Endothelial cell of umbilical vein (primary cell): ENCODE data around the gene ZSWIM6. TPM values are rescaled to one million over a fixed set of nuclear protein-coding genes. Genes with fewer than 3 reads are reported as not detected.

ENCODE experiments used
- BruUV-seq: library from RNA; stranded (reverse); fragments of 400-500 nt; replicated peaks from 2 replicates; lab custom pipeline; 2021; lab: Mats Ljungman, UMichigan
- CTCF ChIA-PET: fragments of 300-600, 350-600 bp; sonication (Branson Sonifier 250); formaldehyde crosslinking; loops from one replicate; lab custom pipeline; 2021; ENCODE audit warnings: antibody characterized with exemption, inconsistent platforms; lab: Charles Lee
- POLR2A ChIA-PET: fragments of 300-600, 350-600 bp; sonication (Branson Sonifier 250); formaldehyde crosslinking; loops from one replicate; lab custom pipeline; 2021; ENCODE audit warnings: antibody characterized with exemption, inconsistent platforms; lab: Charles Lee
- DNase-seq: peaks from one replicate; pipeline ENCODE4 v3.0.0-alpha.2; 2011; ENCODE audit warnings: low read depth, low spot score
- FAIRE-seq: peaks from 2 replicates; lab custom pipeline; 2011; peaks lifted over from hg19 to GRCh38; lab: Jason Lieb, UNC
- H2AFZ ChIP-seq: 2 replicates; pipeline ENCODE4 v1.6.0; 2012; ENCODE audit warnings: low read depth, low read length, control low read depth, inconsistent platforms
- H3K27ac ChIP-seq: 2 replicates; pipeline ENCODE4 v1.5.1; 2011; ENCODE audit warnings: low read depth, mild to moderate bottlenecking, control low read depth, low read length, moderate library complexity; ENCODE audit not compliant: insufficient read depth
- H3K27me3 ChIP-seq, 2 experiments: 2 replicates each; pipeline versions ENCODE4 v1.6.0 to v1.6.1; 2011; ENCODE audit warnings: low read length in 2 of 2, mixed read lengths in 1 of 2; ENCODE audit not compliant: control insufficient read depth in 2 of 2, insufficient read depth in 2 of 2
- H3K36me3 ChIP-seq, 2 experiments: 2 replicates in 1 of 2; 3 replicates in 1 of 2; pipeline ENCODE4 v1.5.1; 2011; ENCODE audit warnings: low read length in 2 of 2, mild to moderate bottlenecking in 1 of 2, moderate library complexity in 1 of 2; ENCODE audit not compliant: control insufficient read depth in 2 of 2, insufficient read depth in 2 of 2; ENCODE audit errors: extremely low read depth in 1 of 2
- H3K4me1 ChIP-seq: 3 replicates; pipeline ENCODE4 v1.5.1; 2011; ENCODE audit warnings: mild to moderate bottlenecking, low read length; ENCODE audit not compliant: control insufficient read depth, insufficient read depth; ENCODE audit errors: extremely low read depth
- H3K4me2 ChIP-seq: 2 replicates; pipeline ENCODE4 v1.6.1; 2011; ENCODE audit warnings: low read length, control low read depth, mixed read lengths; ENCODE audit not compliant: insufficient read depth
- H3K4me3 ChIP-seq, 3 experiments: fragments of 200-600 bp in 1 of 3; sonication (generic), shearing (Covaris generic) in 1 of 3; replicated peaks in 1 of 3; 2 replicates each; pipeline ENCODE4 v1.5.1; 2011 to 2016; ENCODE audit warnings: control low read depth in 3 of 3, low read length in 3 of 3, mild to moderate bottlenecking in 2 of 3, inconsistent platforms in 1 of 3, low read depth in 1 of 3, moderate library complexity in 1 of 3; ENCODE audit not compliant: insufficient read depth in 1 of 3
- H3K79me2 ChIP-seq: 2 replicates; pipeline ENCODE4 v1.6.0; 2012; ENCODE audit warnings: low read length, inconsistent platforms; ENCODE audit not compliant: control insufficient read depth, insufficient read depth
- H3K9ac ChIP-seq: replicated peaks from 2 replicates; pipeline ENCODE3; 2011; ENCODE audit warnings: low read length, control low read depth; ENCODE audit not compliant: insufficient read depth; ENCODE audit errors: extremely low read depth
- H3K9me1 ChIP-seq: replicated peaks from 3 replicates; pipeline ENCODE4 v1.6.0; 2011; ENCODE audit warnings: mild to moderate bottlenecking, low read length; ENCODE audit not compliant: control insufficient read depth, insufficient read depth; ENCODE audit errors: extremely low read depth
- H3K9me3 ChIP-seq: replicated peaks from 2 replicates; pipeline ENCODE4 v1.5.1; 2012; ENCODE audit warnings: low read length, inconsistent platforms; ENCODE audit not compliant: control insufficient read depth, insufficient read depth
- H4K20me1 ChIP-seq: replicated peaks from 2 replicates; pipeline ENCODE3; 2011; ENCODE audit warnings: mild to moderate bottlenecking, low read length; ENCODE audit not compliant: control insufficient read depth, insufficient read depth; ENCODE audit errors: extremely low read depth
- JUN ChIP-seq: IDR thresholded peaks from 2 replicates; pipeline ENCODE4 v1.6.1; 2011; ENCODE audit warnings: borderline replicate concordance, low read depth; ENCODE audit not compliant: insufficient read length, insufficient read depth
- MYC ChIP-seq: IDR thresholded peaks from one replicate; pipeline ENCODE4 v1.6.1; 2011; ENCODE audit warnings: mild to moderate bottlenecking, low read depth, low read length
- POLR2AphosphoS5 ChIP-seq: IDR thresholded peaks from 2 replicates; pipeline ENCODE4 v1.6.1; 2012; ENCODE audit warnings: low read depth, mild to moderate bottlenecking, control low read depth, low read length, moderate library complexity; ENCODE audit not compliant: insufficient read depth
- dilution Hi-C: fragments of 300-500 bp; cut with MboI; formaldehyde crosslinking; loops from one replicate; pipeline ENCODE4 v1.15.0; 2019; ENCODE audit warnings: low sequenced_read_pairs; ENCODE audit not compliant: extremely low pct_ligation_motif_present
- intact Hi-C: fragments of 100-400 bp; cut with micrococcal nuclease; formaldehyde crosslinking; loops from one replicate; pipeline ENCODE4 v1.10.0; 2022
- polyA plus RNA-seq, 4 experiments: library from polyadenylated mRNA; depleted of rRNA in 3 of 4; stranded (reverse) in 3 of 4; unstranded in 1 of 4; fragments of >200 nt; gene quantifications; 2 replicates each; pipeline versions ENCODE4 v1.2.1 to v1.2.3, GENCODE V29; 2011 to 2012; ENCODE audit warnings: missing spikeins in 1 of 4
- total RNA-seq: library from RNA; stranded (reverse); gene quantifications from 2 replicates; pipeline ENCODE4 v1.2.3, GENCODE V29; 2021

The ZSWIM6 gene
- total and polyA plus RNA-seq, 2 donors (not counting 3 experiments of a cell fraction or from before 2014, with no cell fraction given): 14.9 to 25.3 TPM

DNA sequence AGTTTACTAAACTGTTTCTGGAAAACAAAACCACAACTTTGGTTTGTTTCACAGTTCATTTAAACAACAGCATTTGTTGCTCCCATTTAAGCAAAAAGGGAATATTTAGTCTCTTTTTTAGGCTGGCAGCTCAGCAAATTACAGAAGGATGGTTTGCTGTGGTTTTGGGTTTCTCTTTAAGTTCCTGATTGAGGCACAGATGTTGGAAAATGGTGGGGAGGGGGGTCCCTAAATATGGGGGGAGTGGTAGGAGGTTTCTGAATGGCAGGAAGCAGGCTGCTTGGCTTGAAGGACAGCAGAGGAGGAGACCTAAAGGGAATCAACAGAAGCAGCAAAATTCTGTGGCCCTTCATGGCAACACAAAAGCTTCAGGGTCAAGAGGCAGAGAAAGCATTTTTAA, 263.4 kb downstream of the ZSWIM6 start:
- no peak overlapping the region for H3K27ac ChIP-seq
- DNase-seq (no peak), FAIRE-seq (no peak)
- no TSS peak for BruUV-seq
- no peak for TF ChIP-seq POLR2AphosphoS5
- no peak for TF ChIP-seq MYC
- TF ChIP-seq JUN: no peak
- no peaks in the 10 kb centered on the region for H3K79me2 ChIP-seq
- H3K4me1 ChIP-seq: no peaks in the 10 kb centered on the region
- H3K9ac ChIP-seq: no peak overlapping the region
- H3K9me1 ChIP-seq: no peaks in the 10 kb centered on the region
- no peak overlapping the region for H2AFZ ChIP-seq
- dilution Hi-C loops: no loop called here
- no peak overlapping the region for H3K4me3 ChIP-seq
- peaks cover 19 to 20% of the 10 kb centered on the region in 2 experiments for H3K27me3 ChIP-seq
- H3K36me3 ChIP-seq: no peaks in the 10 kb centered on the region
- H3K4me2 ChIP-seq: no peak overlapping the region
- no peaks in the 10 kb centered on the region for H3K9me3 ChIP-seq
- ChIA-PET CTCF (interaction anchor here (1.3 kb wide), 2 partner anchors 13 to 17 kb away, joined by 3 read pairs; no protein-coding TSS in a partner anchor), POLR2A (no interaction called here)
- H4K20me1 ChIP-seq: no peaks in the 10 kb centered on the region
- intact Hi-C loops: loop anchor here (10.0 kb wide), 1 partner anchor 589 kb away; no protein-coding TSS in a partner anchor

Other genes starting within 250 kb of the ZSWIM6 start
- 48.8 and 54.5 TPM in 2 replicates for gene SMIM15, start 169.8 kb upstream of the ZSWIM6 start, total RNA-seq
- 12.8 and 18.4 TPM in 2 replicates for gene SMIM15, start 169.8 kb upstream of the ZSWIM6 start, polyA plus RNA-seq